ENCODE data around the gene RPL37.
"Not testable (repeated sequence)": the region's sequence is repeated elsewhere in the genome, so short reads cannot be mapped to it uniquely, and the experiment has no call there.

Gene RPL37

GRCh38 chr5:40826489-40827187 lies 8.4 kb downstream of the RPL37 start:
- DNase-seq (ENCODE audit: low read depth), result no peak
- TF ChIP-seq MAX (IDR thresholded peaks at IDR 0.05; ENCODE audit: low read depth, low read length) (no peak), POLR2A (IDR thresholded peaks at IDR 0.05; ENCODE audit: extremely low read depth, insufficient read length) (peak; percentile 17)
- H3K4me3 ChIP-seq (ENCODE audit: low read depth, low read length), result no peak overlapping the region

- DNase-seq (ENCODE audit: low read depth), result peak; percentile 53
- not testable (repeated sequence) for H3K4me3 ChIP-seq (ENCODE audit: low read depth, low read length)
- peak; percentile 38 for TF ChIP-seq POLR2A (IDR thresholded peaks at IDR 0.05; ENCODE audit: extremely low read depth, insufficient read length)
These were observed 9.5 kb downstream of the RPL37 start for GRCh38 chr5:40825461-40826043.

- no peak for TF ChIP-seq CTCF (IDR thresholded peaks at IDR 0.05; ENCODE audit: low read depth, low read length)
- TF ChIP-seq POLR2A (IDR thresholded peaks at IDR 0.05; ENCODE audit: extremely low read depth, insufficient read length), result no peak
- no peak for TF ChIP-seq MAX (IDR thresholded peaks at IDR 0.05; ENCODE audit: low read depth, low read length)
- TF ChIP-seq MYC (IDR thresholded peaks at IDR 0.05; ENCODE audit: low read depth, low read length), result no peak
- H3K4me3 ChIP-seq (ENCODE audit: low read depth, low read length), result no peak overlapping the region
- no peak for DNase-seq (ENCODE audit: low read depth)
These were observed 11.6 kb downstream of the RPL37 start for GRCh38 chr5:40823459-40823858.

- no peak for TF ChIP-seq CTCF (IDR thresholded peaks at IDR 0.05; ENCODE audit: low read depth, low read length)
- 0 out of 2 replicates have a peak, but pooled peaks have one; percentile 10 for TF ChIP-seq MYC (IDR thresholded peaks at IDR 0.05; ENCODE audit: low read depth, low read length)
- H3K4me3 ChIP-seq (ENCODE audit: low read depth, low read length), result no peak overlapping the region
- peak; percentile 71 for DNase-seq (ENCODE audit: low read depth)
These were observed 21.2 kb downstream of the RPL37 start for GRCh38 chr5:40813698-40814281.

GRCh38 chr5:40812125-40812524 lies 22.9 kb downstream of the RPL37 start:
- H3K4me3 ChIP-seq (ENCODE audit: low read depth, low read length), result no peak overlapping the region
- no peak for TF ChIP-seq POLR2A (IDR thresholded peaks at IDR 0.05; ENCODE audit: extremely low read depth, insufficient read length)
- no peak for TF ChIP-seq CTCF (IDR thresholded peaks at IDR 0.05; ENCODE audit: low read depth, low read length)
- no peak for TF ChIP-seq MAX (IDR thresholded peaks at IDR 0.05; ENCODE audit: low read depth, low read length)
- TF ChIP-seq MYC (IDR thresholded peaks at IDR 0.05; ENCODE audit: low read depth, low read length), result no peak
- no peak for DNase-seq (ENCODE audit: low read depth)

GRCh38 chr5:40801771-40802562 lies 33.1 kb downstream of the RPL37 start:
- TF ChIP-seq MAX (IDR thresholded peaks at IDR 0.05; ENCODE audit: low read depth, low read length) (no peak), POLR2A (IDR thresholded peaks at IDR 0.05; ENCODE audit: extremely low read depth, insufficient read length) (no peak), CTCF (IDR thresholded peaks at IDR 0.05; ENCODE audit: low read depth, low read length) (no peak), MYC (IDR thresholded peaks at IDR 0.05; ENCODE audit: low read depth, low read length) (no peak)
- no peak for DNase-seq (ENCODE audit: low read depth)
- no peak overlapping the region for H3K4me3 ChIP-seq (ENCODE audit: low read depth, low read length)
